Measurements from ENCODE around the gene P2RY12.

Gene P2RY12

DNA sequence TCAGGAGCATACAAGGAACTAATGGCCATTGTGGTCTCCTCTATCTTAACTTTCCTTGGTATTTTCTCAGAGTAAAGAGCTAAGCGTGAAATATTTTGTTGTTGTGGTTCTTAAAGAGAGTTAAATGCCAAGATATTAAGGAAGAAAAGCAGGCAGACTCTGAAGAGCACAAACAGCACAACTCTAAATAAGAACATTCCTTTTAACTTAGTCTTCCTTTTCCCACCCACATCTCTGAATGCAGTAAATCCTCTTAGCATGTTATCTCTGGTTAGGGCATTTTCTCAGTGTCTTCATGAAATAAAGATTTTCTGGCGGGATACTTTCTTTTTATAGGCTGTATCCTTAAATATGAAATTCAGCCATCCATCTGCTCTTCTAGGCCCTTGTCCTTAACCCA, 69.4 kb downstream of the P2RY12 start:
- ChIA-PET POLR2A (no interaction called here), CTCF (interaction anchor here (10.6 kb wide), 1 partner anchor 11 kb away, joined by 94 read pairs; the partner anchor contains the start of gene P2RY13)
- no peak overlapping the region for H3K4me3 ChIP-seq (ENCODE audit: low read depth, low read length)
- TF ChIP-seq CTCF (IDR thresholded peaks at IDR 0.05; ENCODE audit: insufficient read depth, low read length, missing control alignments) = no peak
- DNase-seq (ENCODE audit: low read depth, low spot score) = no peak

DNA sequence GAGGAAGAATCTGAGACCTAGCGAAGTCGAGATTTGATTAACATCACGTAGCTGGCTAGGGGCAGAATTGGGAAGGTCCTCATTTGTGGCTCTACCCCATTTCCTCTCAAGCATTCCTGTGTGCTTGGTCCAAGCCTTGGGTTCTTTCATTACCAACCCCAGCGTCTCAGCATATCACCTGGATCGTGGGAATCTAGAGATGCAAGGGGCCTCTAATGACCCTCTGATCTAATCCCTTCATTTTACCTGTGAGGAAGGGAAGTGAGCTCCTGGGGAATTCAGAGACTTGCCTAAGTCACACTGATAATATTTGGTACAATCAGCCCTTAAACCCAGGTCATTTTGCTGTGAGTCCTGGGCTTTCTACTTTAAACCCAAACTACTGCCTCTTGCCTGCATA, 70.0 kb downstream of the P2RY12 start:
- TF ChIP-seq CTCF (IDR thresholded peaks at IDR 0.05; ENCODE audit: insufficient read depth, low read length, missing control alignments) = no peak
- ChIA-PET CTCF (interaction anchor here (10.6 kb wide), 1 partner anchor 12 kb away, joined by 94 read pairs; the partner anchor contains the start of gene P2RY13), POLR2A (no interaction called here)
- H3K4me3 ChIP-seq (ENCODE audit: low read depth, low read length) = no peak overlapping the region
- no peak for DNase-seq (ENCODE audit: low read depth, low spot score)

DNA sequence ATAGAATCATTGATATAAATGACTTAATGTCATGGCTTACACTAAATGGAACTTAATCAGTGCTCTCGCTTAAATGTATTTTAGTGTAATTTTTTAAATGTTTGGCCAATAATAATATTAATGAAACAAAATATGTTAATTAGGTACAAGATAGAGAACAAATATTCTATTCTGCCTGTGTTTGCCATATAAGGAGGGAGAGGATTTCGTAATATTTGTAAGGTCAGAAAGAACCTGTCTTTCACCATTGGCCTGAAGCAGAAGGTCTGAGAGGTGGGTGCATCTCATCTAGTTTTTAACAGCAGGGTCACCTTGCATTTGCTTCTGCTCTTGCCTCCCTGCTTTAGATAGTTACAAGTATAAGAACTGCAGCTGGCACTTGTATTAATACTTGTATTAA, 70.4 kb downstream of the P2RY12 start:
- POLR2A ChIA-PET = no interaction called here
- DNase-seq (ENCODE audit: low read depth, low spot score) = no peak
- TF ChIP-seq CTCF (IDR thresholded peaks at IDR 0.05; ENCODE audit: insufficient read depth, low read length, missing control alignments) = no peak
- CTCF ChIA-PET = interaction anchor here (10.6 kb wide), 1 partner anchor 12 kb away, joined by 94 read pairs; the partner anchor contains the start of gene P2RY13
- no peak overlapping the region for H3K4me3 ChIP-seq (ENCODE audit: low read depth, low read length)

DNA sequence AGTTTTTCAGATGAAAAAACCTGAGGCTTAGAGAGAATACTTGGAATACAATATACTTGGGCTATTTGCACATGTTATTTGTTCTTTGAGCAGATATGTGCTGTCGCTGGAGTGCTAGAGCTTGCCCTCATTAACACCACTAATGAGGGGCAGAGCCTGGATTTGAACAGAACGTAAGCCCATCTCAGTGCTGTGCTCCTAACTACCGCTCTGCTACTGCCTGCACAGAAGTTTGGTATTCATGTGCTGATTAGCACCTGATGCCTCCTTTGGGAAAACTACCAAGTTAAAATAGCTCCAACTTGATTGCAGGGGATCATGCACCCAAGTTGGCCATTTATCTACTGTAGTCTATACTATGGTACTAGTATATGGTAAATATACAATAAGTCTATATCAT, 71.6 kb downstream of the P2RY12 start:
- no peak for DNase-seq (ENCODE audit: low read depth, low spot score)
- POLR2A ChIA-PET = no interaction called here
- no peak for TF ChIP-seq CTCF (IDR thresholded peaks at IDR 0.05; ENCODE audit: insufficient read depth, low read length, missing control alignments)
- CTCF ChIA-PET = interaction anchor here (1.3 to 10.6 kb wide), 2 partner anchors 13 to 21 kb away, joined by 5 to 94 read pairs; partner anchors contain the start of gene P2RY13
- no peak overlapping the region for H3K4me3 ChIP-seq (ENCODE audit: low read depth, low read length)

DNA sequence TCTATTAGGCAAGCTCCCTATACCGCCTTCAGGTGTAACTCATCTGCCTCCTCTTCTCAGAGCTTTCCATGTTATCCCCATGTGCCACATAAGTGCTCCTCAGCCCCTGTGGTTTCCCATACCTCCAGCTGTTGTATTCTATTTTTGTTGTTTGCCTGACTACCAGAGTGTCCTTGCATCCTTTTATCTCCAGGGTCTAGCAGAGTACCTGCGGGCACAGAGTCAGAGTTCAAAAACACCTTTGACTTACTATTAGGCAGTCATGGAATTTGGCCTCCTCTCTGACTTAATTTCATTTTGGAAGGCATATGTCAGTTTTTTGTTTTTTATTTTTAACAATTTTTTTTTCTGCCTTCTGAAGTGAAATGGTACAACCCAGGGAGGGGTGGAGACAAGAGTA, 75.0 kb downstream of the P2RY12 start:
- no peak for DNase-seq (ENCODE audit: low read depth, low spot score)
- no peak for TF ChIP-seq CTCF (IDR thresholded peaks at IDR 0.05; ENCODE audit: insufficient read depth, low read length, missing control alignments)
- POLR2A ChIA-PET = no interaction called here
- no peak overlapping the region for H3K4me3 ChIP-seq (ENCODE audit: low read depth, low read length)
- CTCF ChIA-PET = interaction anchor here (1.1 to 10.6 kb wide), 2 partner anchors 17 to 141 kb away, joined by 3 to 94 read pairs; partner anchors contain the start of gene P2RY13

DNA sequence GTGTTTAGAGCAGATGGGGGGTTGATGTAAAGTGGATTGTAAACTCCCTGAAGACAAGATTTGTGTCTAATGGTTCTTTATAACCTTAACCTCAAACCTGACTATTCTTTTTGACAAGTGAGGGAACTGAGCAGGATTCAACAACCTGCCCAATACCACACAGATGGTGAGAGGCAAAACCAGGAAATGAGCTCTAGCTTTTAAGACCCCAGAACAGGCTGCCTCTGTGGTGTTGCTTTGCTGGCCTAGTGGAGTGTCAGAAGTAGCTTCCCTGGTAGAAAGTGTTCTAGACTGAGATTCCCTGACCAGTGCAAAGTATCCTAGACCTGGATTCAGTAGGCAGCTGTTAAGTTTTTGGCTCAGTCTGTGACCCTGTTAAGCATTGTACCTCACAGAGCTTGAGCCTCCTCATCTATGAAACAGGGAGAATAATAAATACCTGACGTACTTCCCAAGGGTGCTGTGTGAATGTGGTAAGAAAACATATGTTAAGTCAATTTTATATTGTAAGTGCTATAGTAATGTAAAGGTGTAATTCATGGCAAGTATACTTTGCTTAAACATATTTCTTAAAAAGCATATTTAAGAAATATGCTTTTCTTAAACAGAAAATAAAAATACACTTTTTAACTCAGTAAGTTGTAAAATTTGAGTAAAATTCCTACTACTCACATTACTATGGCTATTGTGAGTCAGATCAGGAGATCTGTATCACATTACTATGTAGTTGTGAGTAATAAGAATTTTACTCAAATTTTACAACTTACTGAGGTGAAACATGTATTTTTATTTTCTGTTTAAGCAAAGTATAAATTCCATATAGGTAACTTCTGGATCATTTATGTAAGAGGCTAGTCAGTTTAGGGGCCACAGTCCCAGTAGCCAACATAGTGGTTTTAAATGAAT, 76.7 kb downstream of the P2RY12 start:
- no peak for TF ChIP-seq CTCF (IDR thresholded peaks at IDR 0.05; ENCODE audit: insufficient read depth, low read length, missing control alignments)
- ChIA-PET CTCF (interaction anchor here (0.8 to 2.7 kb wide), 7 partner anchors 13 to 609 kb away, joined by 3 to 22 read pairs (median 3); no protein-coding TSS in a partner anchor), POLR2A (no interaction called here)
- no peak for DNase-seq (ENCODE audit: low read depth, low spot score)
- no peak overlapping the region for H3K4me3 ChIP-seq (ENCODE audit: low read depth, low read length)

All from AG04449 (cell line).